Central memory CD4-positive, alpha-beta T cell (primary cell): Measurements from ENCODE around the gene CCNL2.
"Not testable (repeated sequence)": the region's sequence is repeated elsewhere in the genome, so short reads cannot be mapped to it uniquely, and the experiment has no call there.

ENCODE experiments used
- DNase-seq: peaks from one replicate; pipeline ENCODE4 v3.0.0; 2022

The CCNL2 gene

DNA sequence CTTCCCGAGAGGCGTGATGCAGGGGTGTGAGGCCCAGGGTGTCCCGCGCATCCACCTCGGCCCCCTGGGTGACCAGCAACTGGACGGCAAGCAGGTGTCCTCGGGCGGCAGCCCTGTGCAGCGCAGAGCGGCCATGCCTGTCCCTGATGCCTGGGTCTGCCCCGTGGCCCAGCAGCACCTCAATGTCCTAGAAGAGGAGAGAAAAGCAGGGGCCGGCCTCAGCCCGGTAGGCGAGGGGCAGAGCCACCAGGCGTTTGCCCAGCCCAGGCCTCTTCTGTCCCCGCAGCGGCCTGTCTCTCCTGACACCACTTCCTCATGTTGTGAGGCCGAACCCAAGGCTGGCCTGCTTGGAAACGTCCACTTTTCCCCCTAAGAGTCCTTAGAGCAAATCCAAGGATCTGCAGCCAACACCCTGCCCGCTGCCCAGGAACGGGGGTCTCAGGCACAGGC, 20.3 kb upstream of the CCNL2 start:
- no peak for DNase-seq

DNA sequence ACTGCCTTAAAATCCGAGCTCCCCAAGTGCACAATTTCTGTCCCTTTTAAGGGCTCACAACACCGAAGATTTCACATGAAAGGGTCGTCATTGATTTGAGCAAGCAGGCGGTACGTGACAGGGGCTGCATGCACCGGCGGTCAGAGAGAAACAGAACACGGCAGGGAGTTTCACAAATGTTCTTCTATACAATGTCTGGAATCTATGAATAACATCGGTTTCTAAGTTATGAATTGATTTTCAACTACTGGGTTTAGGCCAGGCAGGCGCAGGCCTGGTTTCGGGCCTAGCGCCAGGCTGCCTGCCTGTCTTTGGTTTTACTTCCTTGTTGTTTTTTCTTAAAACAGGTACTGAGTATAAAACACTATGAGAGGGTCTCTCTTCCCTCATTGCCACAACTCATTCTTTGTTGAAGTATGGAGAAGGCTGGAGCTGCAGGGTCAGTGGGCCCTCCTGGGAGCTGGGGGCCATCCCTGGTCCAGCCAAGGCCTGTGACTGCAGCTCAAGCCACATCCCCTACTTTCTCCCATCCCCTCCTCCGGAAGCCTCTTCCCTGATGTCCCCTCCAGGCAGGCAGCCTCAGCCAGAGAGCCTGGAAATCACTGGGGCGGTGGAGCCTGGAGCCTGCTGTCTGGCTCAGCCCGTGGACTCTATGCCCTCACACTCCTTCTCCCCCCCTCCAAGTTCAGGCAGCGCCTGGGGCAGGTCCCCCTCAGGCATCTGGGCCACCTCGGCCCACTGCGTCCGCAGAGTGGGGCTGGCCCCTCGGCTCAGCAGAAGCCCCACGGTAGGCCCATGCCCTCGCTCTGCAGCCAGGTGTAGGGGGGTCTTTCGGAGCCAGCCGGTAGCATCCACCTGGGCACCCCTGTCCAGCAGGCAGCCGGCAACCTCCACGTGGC, 19.6 kb upstream of the CCNL2 start:
- no peak for DNase-seq

GRCh38 chr1:1417825-1418463, 18.8 kb upstream of the CCNL2 start:
- not testable (repeated sequence) for DNase-seq

DNA sequence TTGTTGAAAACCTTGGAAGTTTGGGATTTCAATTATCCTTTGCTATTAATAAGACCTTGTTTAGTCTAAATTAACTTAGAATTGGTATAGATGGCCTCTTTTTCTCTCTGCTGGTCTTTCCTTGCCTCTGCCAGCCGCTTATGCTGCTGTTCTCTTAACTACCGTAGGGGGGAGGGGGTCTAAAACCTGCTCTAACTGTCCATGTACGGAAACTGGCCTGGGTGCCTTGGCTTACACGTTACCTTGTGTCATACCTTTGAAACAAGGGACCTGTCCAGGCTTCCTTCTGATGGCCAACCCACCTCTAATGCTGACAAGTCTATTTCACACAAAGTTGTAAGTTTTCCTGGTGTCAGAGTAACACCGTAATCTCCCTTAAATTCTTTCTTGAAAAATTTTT, 18.3 kb upstream of the CCNL2 start:
- not testable (repeated sequence) for DNase-seq

DNA sequence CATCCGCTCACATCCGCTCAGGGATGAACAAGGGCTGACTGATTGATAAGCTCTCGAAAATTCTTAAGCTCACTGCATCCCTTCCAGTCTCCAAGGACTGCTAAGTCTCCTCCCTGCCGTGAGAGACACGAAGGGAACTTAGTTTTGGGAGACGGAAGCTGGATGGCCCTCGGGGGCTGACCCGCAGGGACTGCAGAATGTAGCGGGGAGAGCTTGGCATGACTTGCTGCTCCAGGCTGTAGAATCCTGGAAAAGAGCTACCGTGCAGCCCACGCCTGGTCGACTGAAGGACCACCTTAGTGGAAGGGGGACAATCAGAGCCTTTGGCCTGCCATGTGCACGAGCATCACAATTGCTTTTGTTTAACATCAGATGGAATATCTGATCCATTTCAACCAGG, 16.6 kb upstream of the CCNL2 start:
- DNase-seq = no peak

GRCh38 chr1:1412311-1412902, 13.3 kb upstream of the CCNL2 start:
- DNase-seq = not testable (repeated sequence)

- DNase-seq = no peak
Measured at GRCh38 chr1:1411626-1412025, 12.5 kb upstream of the CCNL2 start.

DNA sequence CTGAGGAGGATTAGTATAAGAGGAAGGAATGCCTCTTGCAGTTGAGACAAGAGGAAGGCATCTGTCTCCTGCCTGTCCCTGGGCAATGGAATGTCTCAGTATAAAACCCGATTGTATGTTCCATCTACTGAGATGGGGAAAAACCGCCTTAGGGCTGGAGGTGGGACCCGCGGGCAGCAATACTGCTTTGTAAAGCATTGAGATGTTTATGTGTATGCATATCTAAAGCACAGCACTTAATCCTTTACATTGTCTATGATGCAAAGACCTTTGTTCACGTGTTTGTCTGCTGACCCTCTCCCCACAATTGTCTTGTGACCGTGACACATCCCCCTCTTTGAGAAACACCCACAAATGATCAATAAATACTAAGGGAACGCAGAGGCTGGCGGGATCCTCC, 11.1 kb upstream of the CCNL2 start:
- not testable (repeated sequence) for DNase-seq

DNA sequence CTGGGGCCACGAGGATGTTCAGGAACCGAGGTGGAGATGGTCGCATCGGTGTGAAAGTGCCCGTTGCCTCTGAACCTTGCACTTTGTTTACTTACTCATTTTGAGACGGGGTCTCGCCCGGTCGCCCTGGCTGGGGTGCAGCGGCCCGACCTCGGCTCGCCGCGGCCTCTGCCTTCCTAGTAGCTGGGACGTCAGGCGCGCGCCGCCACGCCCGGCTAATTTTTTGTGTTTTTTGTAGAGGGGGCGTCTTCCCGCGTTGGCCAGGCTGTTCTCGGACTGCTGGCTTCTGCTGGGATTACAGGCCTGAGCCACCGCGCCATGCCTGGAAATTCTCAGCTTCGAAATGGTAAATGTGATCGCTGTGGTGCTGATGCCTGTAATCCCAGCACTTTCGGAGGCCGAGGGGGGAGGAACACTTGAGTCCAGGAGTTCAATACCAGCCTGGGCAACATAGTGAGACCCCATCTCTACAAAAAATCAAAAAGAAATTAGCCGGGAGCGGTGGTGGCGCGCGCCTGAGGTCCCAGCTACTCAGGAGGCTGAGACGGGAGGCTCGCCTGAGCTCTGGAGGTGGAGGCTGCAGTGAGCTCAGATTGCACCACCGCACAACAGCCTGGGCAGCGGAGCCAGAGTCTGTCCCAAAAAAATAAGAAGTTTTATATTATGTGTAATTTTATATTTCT, 8.6 kb upstream of the CCNL2 start:
- no peak for DNase-seq

GRCh38 chr1:1406821-1407635, 7.9 kb upstream of the CCNL2 start, which contains the start of gene MRPL20:
Gene MRPL20 (minus strand): TSS chr1:1407293. CDS start chr1:1407217, 76 bp downstream.
- DNase-seq = peak; percentile 95

DNA sequence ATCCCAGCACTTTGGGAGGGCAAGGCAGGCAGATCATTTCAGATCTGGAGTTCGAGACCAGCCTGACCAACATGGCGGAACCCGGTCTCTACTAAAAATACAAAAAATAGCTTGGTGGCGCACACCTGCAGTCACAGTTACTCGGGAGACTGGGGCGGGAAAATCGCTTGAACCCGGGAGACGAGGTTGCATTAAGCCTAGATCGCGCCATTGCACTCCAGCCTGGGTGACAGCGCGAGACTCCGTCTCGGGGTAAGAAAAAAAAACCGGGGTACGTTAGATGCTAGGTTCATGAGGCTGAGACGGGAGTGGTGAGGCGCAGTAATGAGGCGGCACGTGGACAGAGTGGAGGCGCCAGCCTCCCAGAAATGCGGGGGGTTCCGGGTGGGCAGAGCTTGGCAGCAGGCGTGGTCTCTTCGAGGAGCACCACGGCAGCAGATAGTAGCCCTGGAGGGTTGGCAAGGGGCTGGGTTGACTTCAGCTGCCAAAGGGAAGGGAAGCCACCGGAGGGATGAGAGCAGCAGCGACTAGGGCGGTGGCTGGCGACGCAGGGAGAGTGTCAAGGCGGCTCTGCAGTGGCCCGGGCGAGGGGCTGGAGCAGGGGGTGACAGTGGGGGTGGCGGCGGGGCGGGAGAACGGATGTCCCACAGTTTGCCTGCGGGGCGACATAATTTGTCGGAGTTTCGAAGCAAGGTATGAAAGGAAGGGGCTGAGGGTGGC, 7.1 kb upstream of the CCNL2 start:
- no peak for DNase-seq

DNA sequence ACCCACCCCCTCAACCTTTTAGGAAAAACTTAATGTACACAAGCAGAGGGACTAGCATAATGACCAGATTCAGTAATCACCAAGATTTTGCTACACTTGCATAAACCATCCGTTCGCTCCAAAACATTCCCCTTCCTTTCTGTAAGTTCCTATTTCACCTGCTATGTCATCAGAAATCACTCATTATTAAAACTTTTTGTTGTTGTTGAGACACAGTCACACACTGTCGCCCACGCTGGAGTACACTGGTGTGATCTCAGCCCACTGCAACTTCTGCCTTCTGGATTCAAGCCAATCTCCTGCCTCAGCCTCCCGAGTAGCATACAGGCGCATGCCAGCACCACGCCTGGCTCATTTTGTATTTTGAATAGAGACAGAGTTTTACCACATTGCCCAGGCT, 4.5 kb upstream of the CCNL2 start:
- no peak for DNase-seq

- not testable (repeated sequence) for DNase-seq
Measured at GRCh38 chr1:1402901-1403392, 3.8 kb upstream of the CCNL2 start.

DNA sequence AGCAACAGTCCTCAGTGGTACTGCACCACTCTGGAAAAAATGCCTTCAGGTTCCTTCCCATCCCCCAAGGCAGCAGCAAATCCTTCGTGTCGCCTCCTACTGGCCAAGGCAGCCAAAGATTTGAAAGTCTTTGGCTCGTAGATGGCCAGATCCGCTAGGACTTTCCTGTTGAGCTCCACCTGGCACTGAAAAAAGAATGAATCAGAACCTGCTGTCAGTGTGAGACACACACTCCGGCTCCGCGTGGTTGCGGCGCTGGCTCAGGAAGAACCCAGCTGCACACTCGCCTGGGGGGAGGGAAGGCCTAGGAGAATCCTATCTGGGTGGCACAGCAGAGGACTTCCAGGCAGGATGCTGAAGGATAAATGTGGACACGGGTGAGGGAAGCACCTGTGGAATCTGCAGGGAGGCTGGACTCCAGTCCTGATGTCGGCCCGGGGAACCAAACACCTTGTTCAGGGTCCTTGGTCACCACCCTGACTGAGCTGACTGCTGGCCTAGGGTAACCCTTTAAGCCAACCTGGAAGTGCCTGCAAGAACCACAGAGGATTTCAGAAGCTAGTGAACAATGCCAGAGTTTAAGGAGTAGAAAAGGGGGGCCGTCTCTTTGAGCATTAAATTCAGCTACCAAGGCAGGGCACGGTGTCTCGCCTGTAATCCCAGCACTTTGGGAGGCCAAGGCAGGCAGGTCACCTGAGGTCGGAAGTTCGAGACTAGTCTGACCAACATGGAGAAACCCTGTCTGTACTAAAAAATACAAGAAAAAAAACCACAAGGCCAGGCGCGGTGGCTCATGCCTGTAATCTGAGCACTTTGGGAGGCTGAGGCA, 3.2 kb upstream of the CCNL2 start:
- DNase-seq = peak; percentile 28

GRCh38 chr1:1401457-1402010, 2.4 kb upstream of the CCNL2 start:
- no peak for DNase-seq

DNA sequence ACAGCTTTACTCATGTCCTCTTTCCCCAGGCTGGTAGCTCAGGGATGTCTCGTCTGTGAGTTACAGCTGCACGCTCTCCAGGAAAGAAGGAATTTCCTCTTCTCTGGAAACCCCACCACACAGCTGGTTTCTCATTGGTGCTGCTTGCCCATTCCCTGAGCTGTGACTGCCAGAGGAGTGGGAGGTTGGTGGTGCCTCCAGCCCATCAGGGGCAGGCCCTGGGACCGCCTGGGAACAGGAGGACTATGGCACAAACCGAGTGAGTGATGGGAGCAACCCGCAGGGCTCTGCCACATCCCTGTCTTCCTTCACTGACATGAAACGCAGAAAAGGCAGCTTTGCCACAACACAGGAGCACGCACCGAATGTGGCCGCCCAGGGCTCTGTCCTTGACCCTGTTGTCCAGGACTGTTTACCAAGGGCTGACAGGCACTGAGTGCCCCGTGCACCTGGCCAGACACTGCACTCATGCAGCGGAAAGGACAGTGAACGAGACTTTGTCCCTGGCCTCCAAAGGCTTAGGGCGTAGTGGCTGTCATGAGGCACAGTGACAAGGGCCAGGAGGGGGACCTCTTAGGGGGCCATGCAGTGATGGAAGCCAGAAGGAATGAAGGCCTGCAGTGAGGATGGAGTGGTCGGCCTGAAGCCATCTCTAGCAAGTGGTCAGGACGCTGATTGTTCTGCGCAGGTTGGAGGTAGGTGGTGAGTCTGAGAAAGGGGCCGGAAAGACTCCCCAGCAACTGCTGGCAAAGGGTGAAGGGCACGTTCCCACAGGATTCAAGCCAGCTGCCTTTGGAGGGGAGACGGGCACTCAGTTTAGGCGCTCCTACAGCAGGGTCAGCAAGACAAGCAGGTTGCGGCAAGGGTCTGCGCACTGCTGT, 1.7 kb upstream of the CCNL2 start:
- no peak for DNase-seq

DNA sequence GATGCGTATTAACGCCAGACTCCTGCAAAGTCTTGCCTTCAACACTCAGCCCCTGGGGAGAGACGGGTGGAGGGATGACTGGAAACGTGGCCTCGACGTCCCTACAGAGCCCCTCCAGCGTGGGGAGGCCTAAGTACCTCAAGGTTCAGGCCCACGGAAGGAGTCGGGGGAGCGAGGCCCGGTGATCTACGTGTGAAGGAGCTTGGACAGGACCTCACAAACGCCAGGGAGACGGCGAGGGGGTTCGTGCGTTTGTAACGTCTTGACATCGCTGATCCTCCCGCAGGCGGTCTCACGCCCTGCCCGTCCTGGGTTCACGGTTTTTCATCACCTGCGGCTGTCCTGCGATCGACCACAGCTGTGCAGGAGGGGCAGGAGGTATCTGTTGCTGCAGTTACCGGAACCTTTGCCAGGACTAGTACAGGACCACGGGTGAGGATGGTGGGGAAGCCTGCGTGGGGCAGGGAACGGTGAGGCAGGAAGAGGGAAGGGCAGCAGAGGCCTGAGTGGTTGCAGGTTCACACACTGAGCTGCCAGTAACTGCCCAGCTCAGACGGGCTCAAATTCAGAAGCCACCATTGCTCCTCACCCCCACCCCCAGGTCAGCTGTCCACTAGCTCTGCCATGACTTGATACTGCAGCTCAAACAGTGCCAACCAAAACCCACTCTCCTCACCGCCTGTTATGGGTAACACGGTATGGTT, 889 bp upstream of the CCNL2 start:
- DNase-seq = no peak

- DNase-seq = no peak
Measured at GRCh38 chr1:1398677-1399186, 403 bp downstream of the CCNL2 start.
